GM12878 (cell line): Measurements from ENCODE around the gene CACNA1I.

Experiments used
- EED ChIP-seq: sonication (generic); IDR thresholded peaks from 2 replicates; pipeline ENCODE4 v1.6.1; 2016; ENCODE audit warnings: antibody characterized with exemption, low read depth
- NBN ChIP-seq: fragments of 450-650 bp; IDR thresholded peaks from 2 replicates; pipeline ENCODE4 v1.6.1; 2016
- POLR2AphosphoS5 ChIP-seq: IDR thresholded peaks from 2 replicates; pipeline ENCODE4 v1.6.1; 2011; ENCODE audit warnings: mild to moderate bottlenecking, low read length, inconsistent platforms
- SP1 ChIP-seq: IDR thresholded peaks from one replicate; pipeline ENCODE4 v1.6.1; 2011; ENCODE audit warnings: low read depth, low read length
- TARDBP ChIP-seq: IDR thresholded peaks from 2 replicates; pipeline ENCODE4 v1.6.1; 2016; ENCODE audit warnings: borderline replicate concordance
- YY1 ChIP-seq: IDR thresholded peaks from 2 replicates; pipeline ENCODE4 v1.6.1; 2011; ENCODE audit warnings: low read depth, mild to moderate bottlenecking, low read length

DNA sequence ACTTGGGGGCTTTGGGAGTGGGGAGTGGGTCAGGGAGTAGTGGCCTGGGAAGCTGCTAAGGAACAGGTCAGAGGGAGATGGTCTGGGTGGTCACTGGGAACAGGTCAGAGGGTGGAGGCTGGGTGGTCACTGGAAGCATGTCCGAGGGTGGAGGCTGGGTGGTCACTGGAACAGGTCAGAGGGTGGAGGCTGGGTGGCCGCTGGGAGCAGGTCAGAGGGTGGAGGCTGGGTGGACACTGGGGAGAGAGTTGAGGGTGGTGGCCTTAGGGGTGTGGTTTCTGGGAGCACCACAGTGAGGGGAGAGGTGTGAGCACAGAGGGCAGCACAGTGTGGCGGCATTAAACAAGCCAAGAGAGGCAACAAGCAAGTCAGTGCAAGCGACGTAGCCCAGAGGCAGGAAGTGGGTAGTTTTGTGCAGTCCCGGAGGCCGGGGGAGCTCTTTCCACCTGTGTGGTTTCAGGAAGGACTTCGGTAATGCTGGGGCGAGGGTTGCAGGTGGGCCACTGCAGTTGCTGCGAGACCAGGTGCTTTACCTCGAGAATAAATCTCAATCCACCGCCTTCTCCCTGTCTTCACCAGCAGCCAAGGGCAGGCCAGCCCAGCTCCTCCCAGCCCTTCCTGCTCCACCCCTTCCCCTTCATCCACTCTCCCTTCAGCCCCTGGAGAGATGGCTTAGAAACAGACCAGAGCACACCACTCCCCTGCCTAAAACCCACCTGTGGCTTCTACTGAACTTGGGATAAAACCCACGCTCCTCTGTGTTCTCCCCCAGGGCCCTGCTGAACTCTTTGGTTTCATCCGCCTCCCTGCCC, 3.2 kb upstream of the CACNA1I start:
- TF ChIP-seq POLR2AphosphoS5 (no peak), TARDBP (no peak), SP1 (no peak), NBN (no peak), YY1 (no peak), EED (no peak)
